Globus pallidus (tissue), 1 donor: ENCODE measurements around the gene HMGN1.

Experiments
- DNase-seq: peaks from one replicate; pipeline ENCODE4 v3.0.0-alpha.2; 2015; ENCODE audit warnings: low spot score

Gene HMGN1

GRCh38 chr21:39296891-39297290, 52.0 kb downstream of the HMGN1 start:
- no peak for DNase-seq
